ENCODE data around the gene SLFN13. TPM values are rescaled to one million over a fixed set of nuclear protein-coding genes. Genes with fewer than 3 reads are reported as not detected.

The SLFN13 gene
- total RNA-seq, 1 experiment from 2014 or later, result 10.1 TPM

DNA sequence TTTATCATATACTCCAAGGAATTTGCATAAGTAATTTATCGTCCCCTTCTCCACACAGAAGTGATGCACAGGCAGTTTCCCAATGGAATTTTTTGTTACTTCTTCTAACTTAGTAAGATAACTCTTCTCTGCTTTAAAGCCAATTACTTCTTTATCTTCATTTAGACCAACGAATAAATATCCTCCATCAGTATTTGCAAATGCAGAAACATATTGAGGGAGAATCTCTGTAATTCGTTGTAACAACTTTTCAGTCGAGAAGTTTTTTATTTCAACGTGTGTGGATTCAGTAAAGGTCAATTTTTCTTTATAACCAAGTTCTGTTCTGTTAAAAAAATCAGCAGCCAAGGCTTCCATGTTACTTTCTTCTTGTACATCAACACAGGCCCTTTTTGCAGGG, 30.7 kb upstream of the SLFN13 start:
- Mint-ChIP-seq H3K27me3 (ENCODE audit: low read depth) (peaks cover 72% of the 10 kb centered on the region), H3K27ac (no peak overlapping the region), H3K4me1 (no peaks in the 10 kb centered on the region), H3K9me3 (peaks cover 0 to 2% of the 10 kb centered on the region in 2 experiments; a peak in 1 of 5 replicates), H3K36me3 (ENCODE audit: insufficient read depth in 1 of 3, low read depth in 3 of 3) (no peaks in the 10 kb centered on the region), H3K4me3 (no peak overlapping the region)
- TF ChIP-seq, protein P1, sequence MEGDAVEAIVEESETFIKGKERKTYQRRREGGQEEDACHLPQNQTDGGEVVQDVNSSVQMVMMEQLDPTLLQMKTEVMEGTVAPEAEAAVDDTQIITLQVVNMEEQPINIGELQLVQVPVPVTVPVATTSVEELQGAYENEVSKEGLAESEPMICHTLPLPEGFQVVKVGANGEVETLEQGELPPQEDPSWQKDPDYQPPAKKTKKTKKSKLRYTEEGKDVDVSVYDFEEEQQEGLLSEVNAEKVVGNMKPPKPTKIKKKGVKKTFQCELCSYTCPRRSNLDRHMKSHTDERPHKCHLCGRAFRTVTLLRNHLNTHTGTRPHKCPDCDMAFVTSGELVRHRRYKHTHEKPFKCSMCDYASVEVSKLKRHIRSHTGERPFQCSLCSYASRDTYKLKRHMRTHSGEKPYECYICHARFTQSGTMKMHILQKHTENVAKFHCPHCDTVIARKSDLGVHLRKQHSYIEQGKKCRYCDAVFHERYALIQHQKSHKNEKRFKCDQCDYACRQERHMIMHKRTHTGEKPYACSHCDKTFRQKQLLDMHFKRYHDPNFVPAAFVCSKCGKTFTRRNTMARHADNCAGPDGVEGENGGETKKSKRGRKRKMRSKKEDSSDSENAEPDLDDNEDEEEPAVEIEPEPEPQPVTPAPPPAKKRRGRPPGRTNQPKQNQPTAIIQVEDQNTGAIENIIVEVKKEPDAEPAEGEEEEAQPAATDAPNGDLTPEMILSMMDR (conservative IDR thresholded peaks at IDR 0.05), result no peak
- H4K91ac ChIP-seq (ENCODE audit: insufficient read length, low read depth, low read length), result no peak overlapping the region
- H3K4me1 ChIP-seq (ENCODE audit: insufficient read depth, low read length), result no peaks in the 10 kb centered on the region
- H3K14ac ChIP-seq (ENCODE audit: insufficient read depth, low read length), result no peak overlapping the region
- no peak overlapping the region for H3K4ac ChIP-seq (ENCODE audit: low read depth, low read length)
- H3K56ac ChIP-seq (ENCODE audit: insufficient read length, low read depth, low read length), result no peak overlapping the region
- no peak overlapping the region for H2BK5ac ChIP-seq (ENCODE audit: insufficient read length, low read length)
- no peak overlapping the region for H2BK20ac ChIP-seq (ENCODE audit: low read depth, low read length, poor library complexity, severe bottlenecking)
- no peak overlapping the region for H4K8ac ChIP-seq (replicated peaks; ENCODE audit: insufficient read length, low read depth, low read length)
- H3K27me3 ChIP-seq (ENCODE audit: insufficient read depth, low read length), result peaks cover 11% of the 10 kb centered on the region; the same call in 1 of the 2 replicates
- no peak overlapping the region for H2BK12ac ChIP-seq (ENCODE audit: insufficient read length, low read depth, low read length)
- no CpG with 5 or more reads among the region's 5 CpGs for WGBS (ENCODE audit: extremely low coverage, insufficient read length, low lambda C conversion rate)
- H4K5ac ChIP-seq (ENCODE audit: insufficient read length, low read depth, low read length), result no peak overlapping the region
- no peak overlapping the region for H3K23ac ChIP-seq (ENCODE audit: insufficient read length, low read depth, low read length)
- no peaks in the 10 kb centered on the region for H3K79me1 ChIP-seq (ENCODE audit: insufficient read depth, low read depth, low read length, poor library complexity, severe bottlenecking)
- no peak overlapping the region for H2BK15ac ChIP-seq (ENCODE audit: low read depth, low read length)
- H2AFZ ChIP-seq (ENCODE audit: low read length), result no peak overlapping the region
- no peak overlapping the region for H3K27ac ChIP-seq (ENCODE audit: insufficient read length, low read depth, low read length)
- H3T11ph ChIP-seq (ENCODE audit: low read length), result no peak overlapping the region
- H4K20me1 ChIP-seq (ENCODE audit: control insufficient read depth, insufficient read depth, insufficient read length), result no peaks in the 10 kb centered on the region
- no peak overlapping the region for H3K18ac ChIP-seq (ENCODE audit: insufficient read length, low read depth, low read length)
- H3K23me2 ChIP-seq (ENCODE audit: insufficient read length, low read depth, low read length, poor library complexity, severe bottlenecking), result no peaks in the 10 kb centered on the region
- no peaks in the 10 kb centered on the region for H3K79me2 ChIP-seq (ENCODE audit: insufficient read depth, low read length)
- no peaks in the 10 kb centered on the region for H3K9me3 ChIP-seq (ENCODE audit: control insufficient read depth, low read depth, low read length)
- no peak overlapping the region for H2AK5ac ChIP-seq (ENCODE audit: insufficient read length, low read length)
- H3K9ac ChIP-seq (ENCODE audit: extremely low read depth, insufficient read length, low read length), result no peak overlapping the region
- H3K4me2 ChIP-seq (ENCODE audit: insufficient read depth, insufficient read length, low read length), result no peak overlapping the region
- H2BK120ac ChIP-seq (ENCODE audit: low read depth, low read length, poor library complexity, severe bottlenecking), result no peak overlapping the region
- DNase-seq, result no peak

Data from H9 (cell line).